NCI-H524 (cell line): ENCODE measurements around the gene DNAAF5.

Experiments used
- DNase-seq, 2 experiments: peaks; one replicate each; lab custom pipeline; 2025; lab: John Stamatoyannopoulos, UW

The DNAAF5 gene

DNA sequence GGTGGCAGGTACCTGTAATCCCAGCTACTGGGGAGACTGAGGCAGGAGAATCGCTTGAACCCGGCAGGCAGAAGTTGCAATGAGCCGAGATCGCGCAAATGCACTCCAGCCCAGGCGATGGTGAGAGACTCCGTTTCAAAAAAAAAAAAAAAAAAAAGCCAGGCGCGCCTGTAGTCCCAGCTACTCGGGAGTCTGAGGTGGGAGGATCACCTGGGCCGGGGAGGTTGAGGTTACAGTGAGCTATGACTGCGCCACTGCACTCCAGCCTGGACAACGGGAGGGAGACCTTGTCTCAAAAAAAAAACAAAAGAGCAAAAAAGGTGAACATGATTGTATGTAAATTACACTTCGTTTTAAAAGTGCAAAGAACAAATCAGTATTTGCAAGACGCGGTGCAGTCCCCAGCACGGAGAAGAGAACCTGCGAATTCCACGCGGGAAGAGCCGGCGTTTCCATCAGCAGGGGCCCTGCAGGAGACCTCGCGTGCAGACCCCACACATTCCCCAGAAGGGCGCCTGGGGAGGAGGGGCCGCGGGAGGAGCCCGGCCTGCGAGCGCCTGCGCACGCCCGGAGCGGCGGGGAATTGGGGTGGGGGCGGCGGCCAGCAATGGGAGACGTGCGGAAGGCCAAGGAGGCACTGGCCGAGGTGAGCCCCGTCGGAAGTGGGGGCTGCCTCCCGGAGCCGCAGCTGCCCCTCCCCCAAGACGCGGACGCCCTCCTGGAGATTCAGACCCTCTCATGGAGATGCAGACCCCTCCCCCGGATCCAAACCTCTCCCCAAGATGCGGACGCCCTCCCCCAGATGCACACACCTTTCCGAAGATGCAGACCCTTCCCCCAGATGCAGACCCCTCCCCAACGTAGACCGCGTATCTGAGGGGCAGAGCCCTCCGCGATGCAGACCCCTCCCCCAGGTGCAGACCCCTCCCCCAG is 89.1 kb downstream of the DNAAF5 start:
- peak in 1 of 2 experiments; percentile 21 for DNase-seq

- peak; percentile 88 to 95 for DNase-seq
Observed at GRCh38 chr7:816300-816750, 89.8 kb downstream of the DNAAF5 start.

GRCh38 chr7:816751-817671 is 90.5 kb downstream of the DNAAF5 start:
- peak; percentile 5 to 31 for DNase-seq

DNA sequence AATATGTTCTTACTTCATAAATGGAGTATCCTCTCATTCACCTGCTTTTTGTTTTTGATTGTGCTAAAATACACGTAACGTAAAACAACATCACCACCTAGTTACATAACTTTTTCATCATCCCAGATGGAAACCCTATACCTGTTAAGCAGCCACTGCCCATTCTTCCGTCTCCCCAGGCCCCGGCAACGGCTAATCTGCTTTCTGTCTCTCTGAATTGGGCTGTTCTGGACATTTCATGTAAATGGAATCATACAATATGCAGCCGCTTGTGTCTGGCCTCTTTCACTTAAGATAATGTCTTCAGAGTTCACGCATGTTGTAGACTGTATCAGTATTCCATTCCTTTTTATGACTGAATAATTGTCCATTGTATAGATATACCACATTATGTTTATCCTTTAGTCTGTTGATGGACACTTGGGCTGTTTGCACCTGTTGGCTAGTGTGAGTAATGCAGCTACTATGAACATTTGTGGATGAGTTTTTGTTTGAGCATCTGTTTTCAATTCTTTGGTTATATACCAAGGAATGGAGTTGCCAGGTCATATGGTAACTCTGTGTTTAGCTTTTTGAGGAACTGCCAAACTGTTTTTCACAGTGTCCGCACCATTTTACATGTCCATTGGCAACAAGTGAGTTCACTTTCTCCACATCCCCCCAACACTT is 91.7 kb downstream of the DNAAF5 start:
- DNase-seq, result no peak

DNA sequence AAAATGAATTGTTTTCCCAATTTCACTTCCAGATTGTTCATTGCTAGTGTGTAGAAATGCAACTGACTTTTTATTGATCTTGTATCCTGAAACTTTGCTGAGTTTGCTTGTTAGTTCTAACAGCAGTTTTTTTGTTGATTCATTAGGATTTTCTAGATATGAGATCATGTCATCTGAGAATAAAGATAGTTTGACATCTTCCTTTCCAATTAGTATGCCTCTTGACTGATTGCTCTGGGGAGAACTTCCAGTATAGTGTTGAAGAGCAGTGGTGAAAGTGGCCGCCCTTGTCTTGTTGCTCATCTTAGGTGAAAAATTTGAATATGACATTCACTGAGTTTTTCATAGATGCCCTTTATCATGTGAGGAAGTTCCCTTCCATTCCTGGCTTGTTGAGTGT is 93.8 kb downstream of the DNAAF5 start:
- no peak for DNase-seq

GRCh38 chr7:821688-822087 is 95.2 kb downstream of the DNAAF5 start:
- DNase-seq, result no peak

DNA sequence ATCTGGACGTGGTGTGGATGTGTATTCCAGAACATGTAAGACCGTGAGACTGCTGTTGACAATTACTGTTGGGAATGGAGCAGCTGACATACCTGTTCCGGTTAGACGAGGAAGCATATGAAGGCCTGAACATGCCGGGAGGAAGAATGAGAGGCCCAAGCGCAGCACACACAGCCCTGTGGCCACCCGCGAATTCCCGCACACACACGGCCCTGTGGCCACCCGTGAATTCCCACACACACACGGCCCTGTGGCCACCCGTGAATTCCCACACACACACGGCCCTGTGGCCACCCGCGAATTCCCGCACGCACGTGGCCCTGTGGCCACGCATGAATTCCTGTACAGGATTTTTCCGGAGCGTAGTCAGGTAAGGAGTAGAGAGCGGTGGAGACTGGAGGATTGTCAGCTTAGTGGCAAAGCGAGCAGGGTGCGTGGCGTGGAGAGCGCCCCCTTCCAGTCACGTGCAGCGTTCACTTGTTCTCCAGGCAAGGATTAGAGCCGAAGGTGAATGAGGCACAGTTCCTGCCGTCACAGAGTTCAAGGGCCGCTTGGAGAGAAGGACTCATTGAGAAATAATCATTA is 96.3 kb downstream of the DNAAF5 start:
- DNase-seq, result no peak

DNA sequence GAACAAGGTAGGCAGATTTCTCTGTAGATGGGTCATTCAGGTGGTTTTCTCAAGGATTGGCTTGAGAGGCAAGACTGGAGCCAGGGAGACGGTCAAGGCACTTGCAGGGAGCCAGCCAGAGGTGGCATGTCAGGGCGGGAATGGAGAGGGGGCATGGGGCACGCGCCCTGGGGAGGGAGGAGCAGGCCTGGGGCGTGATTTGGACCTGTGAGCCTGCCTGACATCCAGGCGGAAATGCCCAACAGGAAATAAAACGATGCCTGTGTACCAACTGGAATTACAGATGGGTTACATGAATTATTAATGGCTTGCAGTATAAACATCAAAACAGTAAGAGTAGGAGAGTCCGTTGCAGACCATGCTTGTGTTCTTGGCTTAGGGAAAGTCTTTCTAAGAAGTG is 97.2 kb downstream of the DNAAF5 start:
- peak in 1 of 2 experiments; percentile 43 for DNase-seq

GRCh38 chr7:824081-824480 is 97.6 kb downstream of the DNAAF5 start:
- DNase-seq, result no peak

GRCh38 chr7:824664-825063 is 98.2 kb downstream of the DNAAF5 start:
- no peak for DNase-seq

DNA sequence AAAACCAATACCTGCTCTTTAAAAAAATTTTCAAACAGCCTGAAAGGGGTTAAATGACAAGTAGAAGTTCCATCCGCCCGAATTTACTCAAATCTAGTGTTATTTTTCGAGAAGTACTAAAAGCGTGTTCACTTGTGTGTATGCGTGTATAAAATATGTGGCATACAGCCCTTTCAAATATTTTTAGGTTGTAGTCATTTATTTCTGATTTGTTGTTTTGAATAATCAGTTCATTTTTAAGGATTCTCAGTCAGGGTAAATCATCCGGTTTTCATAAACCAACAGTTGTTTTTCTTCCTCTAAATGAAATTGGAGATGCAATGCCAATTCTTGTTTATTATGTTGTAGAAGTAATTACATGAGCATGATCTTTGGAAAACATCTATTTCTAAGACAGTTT is 98.9 kb downstream of the DNAAF5 start:
- DNase-seq, result no peak

DNA sequence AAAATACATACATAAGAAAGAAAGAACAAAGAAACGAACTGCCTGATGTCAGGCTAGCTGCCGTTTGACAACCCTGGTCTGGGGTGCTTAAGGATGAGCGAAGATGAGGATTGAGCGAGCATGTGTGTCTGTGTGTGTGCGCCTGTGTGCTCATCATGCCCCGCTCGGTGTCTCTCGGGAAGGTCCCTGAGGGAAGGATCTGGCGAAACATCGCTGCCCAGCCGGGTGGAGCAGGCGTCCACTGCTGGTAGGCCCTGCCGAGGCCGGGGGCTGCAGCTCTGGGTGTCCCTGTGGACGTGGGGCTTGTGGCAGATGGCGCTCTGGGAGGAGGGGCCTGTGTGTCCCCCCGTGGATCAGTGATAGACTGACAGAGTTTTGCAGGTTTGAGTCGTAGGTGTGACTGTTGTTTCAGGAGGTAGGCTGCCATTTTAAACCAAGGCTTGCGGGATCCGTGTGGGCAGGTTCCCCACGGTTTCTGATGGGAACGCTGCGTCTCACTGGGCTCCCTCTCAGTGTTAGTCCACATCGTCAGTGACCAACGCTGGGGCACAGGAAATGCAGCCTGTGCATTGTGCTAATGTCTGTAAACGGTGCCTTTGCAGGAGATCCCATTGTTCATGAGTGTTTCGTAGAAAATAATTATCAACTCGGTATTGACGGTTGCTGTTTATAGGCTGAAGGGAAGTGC is 99.9 kb downstream of the DNAAF5 start:
- DNase-seq, result peak; percentile 13 to 35

DNA sequence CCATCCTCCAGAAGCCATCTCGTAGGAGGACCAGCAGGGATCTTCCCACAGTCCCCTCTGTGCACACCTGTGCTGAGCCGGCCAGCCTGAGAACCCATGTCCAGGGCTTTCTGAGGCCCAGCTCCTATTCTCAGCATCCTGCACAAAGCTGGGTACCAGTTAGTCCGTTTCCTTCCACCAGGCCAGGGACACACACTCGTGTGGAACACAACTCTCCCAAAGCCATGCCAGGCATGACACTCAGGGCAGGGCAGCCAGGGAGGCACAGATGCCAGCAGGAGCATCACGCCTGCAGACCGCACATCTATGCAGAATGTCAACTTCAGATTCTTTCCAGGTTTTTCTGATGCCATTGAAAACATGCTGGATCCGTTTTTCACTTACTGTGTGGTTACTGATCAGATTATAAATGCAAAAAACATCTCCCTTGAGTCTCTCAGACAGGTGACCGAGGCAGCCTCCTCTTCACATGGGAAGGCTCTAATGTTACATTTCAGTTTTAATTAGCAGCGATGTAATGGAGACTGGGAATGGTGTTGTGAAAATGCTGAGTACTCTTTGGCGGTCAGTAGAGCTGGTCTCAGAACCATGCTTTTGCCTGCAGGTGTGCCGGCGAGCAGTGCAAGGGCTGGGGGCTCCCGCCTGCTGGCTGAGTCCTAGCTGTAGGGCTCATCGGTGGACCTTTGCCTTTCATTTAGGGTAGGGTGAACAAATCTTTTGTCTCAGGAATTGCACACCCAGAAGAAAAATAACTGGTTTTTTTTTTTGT is 102.5 kb downstream of the DNAAF5 start:
- no peak for DNase-seq

DNA sequence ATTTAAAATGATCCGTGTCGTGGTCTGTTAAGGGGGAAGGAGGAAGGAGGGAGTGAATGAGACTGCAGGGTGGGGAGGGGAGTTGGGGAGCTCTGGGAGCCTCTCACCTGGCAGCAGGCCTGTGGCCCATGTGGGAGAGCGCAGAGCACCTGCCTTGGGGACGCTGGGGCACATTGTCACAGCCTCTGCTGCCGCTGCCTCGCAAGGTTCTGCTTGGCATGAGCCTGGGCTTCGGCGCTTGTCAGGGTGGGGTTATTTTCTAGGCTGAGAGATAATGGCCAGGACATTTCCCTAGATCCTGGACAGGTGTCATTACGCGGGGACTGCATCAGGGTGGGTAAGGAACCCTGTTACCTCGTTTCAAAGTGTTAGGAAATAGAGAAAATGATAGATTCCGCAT is 103.6 kb downstream of the DNAAF5 start:
- DNase-seq, result no peak

- DNase-seq, result no peak
Observed at GRCh38 chr7:831596-832166, 105.2 kb downstream of the DNAAF5 start.

DNA sequence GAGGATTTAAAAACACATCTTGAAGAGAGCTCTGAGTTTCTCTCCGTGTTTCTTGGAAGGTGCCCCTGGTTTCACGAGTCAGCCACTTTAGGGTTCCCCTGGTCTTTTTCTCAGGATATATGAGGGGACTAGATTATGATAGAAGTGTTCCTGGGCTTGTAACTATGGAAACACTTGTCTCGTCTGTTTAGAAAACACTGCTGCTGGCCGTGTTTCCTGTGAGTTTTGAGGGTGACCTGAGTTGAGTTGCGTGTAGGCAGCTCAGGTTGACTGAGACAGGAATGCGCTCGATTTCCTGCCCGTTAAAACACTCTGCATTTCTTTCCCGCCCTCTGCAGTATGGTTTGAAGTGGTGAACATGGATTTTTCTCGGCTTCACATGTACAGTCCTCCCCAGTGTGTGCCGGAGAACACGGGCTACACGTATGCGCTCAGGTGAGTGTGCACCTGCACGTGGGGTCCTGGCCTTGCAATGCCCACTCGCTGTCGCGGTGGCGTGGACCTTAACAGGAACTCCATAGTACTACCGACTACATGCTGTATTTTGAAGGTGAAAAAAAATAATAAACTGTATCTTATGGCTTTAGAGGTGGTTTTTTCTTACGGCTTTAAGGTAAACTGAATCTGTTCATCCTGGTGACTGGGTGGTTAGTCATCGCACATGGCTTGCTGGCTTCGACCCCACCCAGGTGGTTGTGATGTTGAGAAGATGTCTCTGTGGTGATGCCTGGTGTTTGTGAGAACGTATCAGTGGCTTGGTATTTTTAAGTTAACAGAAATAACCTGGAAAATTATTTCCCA is 105.9 kb downstream of the DNAAF5 start, which contains the start of gene SUN1:
SUN1 (plus strand) TSS at position 310 of the 801 bp plus-strand sequence; CDS start at position 359, 49 bp downstream.
- DNase-seq, result no peak

DNA sequence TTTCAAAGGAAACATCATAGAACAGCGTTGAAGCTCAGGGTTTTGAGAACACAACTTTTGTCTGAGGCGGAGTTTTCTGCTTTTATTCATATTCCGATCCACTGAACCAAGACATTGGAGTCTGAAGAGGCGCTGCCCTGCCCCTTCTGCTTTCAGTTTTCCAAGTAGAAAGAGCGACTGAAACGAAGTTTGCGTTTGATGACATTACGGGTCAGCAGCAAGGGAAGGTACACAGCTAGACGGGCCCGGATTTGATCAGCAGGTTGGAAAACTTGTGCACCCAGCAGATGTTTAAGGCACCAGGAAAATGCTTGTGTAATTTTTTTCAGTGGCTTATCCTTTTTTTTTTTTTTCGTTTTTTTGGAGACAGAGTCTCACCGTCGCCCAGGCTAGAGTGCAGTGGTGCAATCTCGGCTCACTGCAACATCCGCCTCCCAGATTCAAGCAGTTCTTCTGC is 106.5 kb downstream of the DNAAF5 start:
- DNase-seq, result no peak

- DNase-seq, result no peak
Observed at GRCh38 chr7:833601-834258, 107.2 kb downstream of the DNAAF5 start.
